HFF-Myc (cell line): Measurements from ENCODE around the gene ITPK1.

Source experiments
- DNase-seq: peaks from one replicate; pipeline ENCODE4 v3.0.0-alpha.2; 2011; ENCODE audit warnings: low read depth; ENCODE audit errors: extremely low read depth
- H3K4me3 ChIP-seq: replicated peaks from 2 replicates; pipeline ENCODE4 v1.5.1; 2011; ENCODE audit warnings: low read depth, mild to moderate bottlenecking, control low read depth, low read length
- CTCF ChIP-seq: IDR thresholded peaks from 2 replicates; pipeline ENCODE4 v1.5.1; 2012; ENCODE audit warnings: mild to moderate bottlenecking, low read depth, low read length, control low read depth; ENCODE audit errors: missing control alignments

ITPK1 gene

DNA sequence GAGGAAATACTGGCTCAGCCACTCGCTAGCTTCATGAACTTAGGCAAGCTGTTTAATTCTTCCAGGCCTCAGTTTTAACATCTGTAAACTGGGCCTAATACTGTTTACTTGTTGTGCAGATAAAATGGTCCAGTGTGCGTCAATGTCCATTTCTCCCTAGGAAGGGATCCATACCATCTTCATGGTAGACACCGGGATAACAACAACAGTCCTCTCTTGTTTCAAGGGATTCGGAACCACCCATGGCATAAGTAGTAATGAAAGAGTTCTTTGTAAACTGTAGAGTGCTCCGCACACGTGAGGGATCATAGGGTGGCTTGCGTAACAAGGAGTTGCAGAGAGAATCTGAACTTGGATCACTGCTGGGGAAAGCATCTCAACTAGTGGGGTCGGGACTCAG, 210.1 kb downstream of the ITPK1 start:
- DNase-seq = no peak
- H3K4me3 ChIP-seq = no peak overlapping the region
- no peak for TF ChIP-seq CTCF

DNA sequence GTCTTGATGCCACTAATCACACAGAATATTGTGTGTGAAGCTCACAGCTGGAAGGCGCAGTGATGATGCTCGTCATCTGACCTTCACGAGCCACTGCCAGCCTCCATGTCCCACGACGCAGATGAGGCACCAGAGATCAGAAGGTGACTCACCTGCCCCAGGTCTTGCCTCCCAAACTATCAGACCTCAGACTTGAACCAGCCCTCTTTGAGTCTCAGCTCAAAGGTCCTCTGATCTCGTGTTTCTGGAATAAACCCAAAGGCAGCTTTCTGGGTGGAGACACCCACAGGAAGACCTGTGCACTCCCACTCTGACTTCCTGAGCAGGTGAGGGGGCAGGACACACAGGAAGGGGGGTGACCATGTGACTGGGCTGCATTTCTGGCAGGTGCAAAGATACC, 212.4 kb downstream of the ITPK1 start:
- no peak for TF ChIP-seq CTCF
- H3K4me3 ChIP-seq = no peak overlapping the region
- no peak for DNase-seq

DNA sequence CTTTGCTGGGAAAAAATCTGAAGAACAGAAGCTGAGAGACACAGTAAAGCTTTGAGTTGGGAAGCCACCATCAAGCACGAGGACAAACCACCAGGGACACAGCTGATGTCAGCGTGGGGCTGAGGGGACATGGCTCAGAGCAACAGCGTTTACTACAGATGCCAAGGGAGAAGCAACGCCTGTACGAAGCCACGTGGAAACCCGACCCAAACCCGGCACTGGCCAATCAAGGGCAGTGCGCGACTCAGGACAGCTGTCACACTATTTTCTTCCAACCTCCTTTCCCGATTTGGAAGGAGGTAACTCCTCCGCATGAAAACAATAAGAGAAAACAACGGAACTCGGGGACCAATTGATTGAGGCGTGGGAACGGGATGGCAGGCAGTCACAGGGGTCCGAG, 213.0 kb downstream of the ITPK1 start:
- DNase-seq = no peak
- no peak overlapping the region for H3K4me3 ChIP-seq
- TF ChIP-seq CTCF = no peak

- no peak overlapping the region for H3K4me3 ChIP-seq
- TF ChIP-seq CTCF = no peak
- no peak for DNase-seq
Measured at GRCh38 chr14:92902191-92902590, 213.5 kb downstream of the ITPK1 start.

- H3K4me3 ChIP-seq = no peak overlapping the region
- DNase-seq = no peak
- TF ChIP-seq CTCF = no peak
Measured at GRCh38 chr14:92900660-92901059, 215.1 kb downstream of the ITPK1 start.

DNA sequence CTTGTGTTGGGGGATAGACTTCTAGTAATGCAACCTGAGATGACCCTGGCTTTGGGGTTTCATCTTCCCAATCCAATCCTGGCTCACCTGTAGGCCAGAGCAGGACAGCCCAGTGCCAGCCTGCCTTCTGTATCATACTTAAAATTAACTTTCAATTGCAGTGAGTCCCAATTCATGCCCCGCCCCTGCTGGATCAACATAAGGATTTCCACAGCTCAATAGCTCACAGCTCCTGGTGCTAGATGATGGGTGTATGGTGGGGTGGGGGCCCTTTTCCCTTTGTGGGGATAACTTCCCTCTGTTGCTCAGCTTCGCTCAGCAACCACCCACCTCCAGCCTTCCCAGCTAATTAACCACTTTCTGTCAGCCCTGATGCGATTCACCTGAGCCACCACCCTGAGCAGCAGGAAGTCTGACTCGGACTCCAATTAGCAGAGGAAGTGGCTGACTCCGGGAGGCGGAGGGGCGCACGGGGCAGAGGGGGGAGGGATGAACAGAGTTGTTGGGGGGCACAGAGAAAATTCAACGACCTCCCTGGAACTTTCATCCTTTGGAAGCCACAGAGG, 217.1 kb downstream of the ITPK1 start:
- no peak for TF ChIP-seq CTCF
- H3K4me3 ChIP-seq = no peak overlapping the region
- no peak for DNase-seq

DNA sequence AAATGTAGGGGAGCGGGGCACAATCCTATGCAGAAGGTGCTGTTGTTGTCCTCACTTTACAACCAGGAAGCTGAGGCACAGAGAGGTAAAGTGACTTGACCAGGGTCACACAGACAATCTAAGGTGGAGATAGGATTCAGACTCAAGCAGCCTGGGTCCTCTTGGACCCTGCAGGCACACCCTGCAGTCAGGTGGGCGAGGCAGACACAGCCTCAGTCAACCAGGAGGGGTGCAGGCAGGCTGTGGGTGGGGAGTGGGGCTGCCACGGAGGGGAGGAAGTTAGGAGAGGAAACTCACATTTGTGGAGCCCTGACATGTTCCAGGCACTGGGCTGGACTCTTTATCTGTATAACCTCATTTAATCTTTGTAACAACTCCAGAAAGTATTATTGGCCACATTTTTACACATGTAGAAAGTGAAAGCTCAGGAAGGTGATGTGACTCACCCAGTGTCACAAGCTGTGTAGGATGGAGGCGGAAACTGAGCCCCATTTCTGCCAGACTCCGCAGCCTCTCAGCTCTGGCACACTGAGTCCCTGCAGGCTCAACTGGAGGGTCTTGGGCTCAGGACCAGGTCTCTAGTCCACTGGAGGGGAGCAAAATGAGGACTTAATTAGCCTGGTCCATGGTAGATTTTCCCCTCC, 217.7 kb downstream of the ITPK1 start:
- no peak for TF ChIP-seq CTCF
- no peak for DNase-seq
- H3K4me3 ChIP-seq = no peak overlapping the region
